HCT116 (cell line): ENCODE data around the gene SLC39A5.

Source experiments
- CTCF ChIP-seq, 3 experiments: fragments of 200-600 bp in 1 of 3; sonication (generic) in 1 of 3; IDR thresholded peaks in 2 of 3; conservative IDR thresholded peaks in 1 of 3; 2 replicates each; pipeline ENCODE4 v1.5.1; 2012 to 2017; ENCODE audit warnings: low read depth in 2 of 3, low read length in 2 of 3, antibody characterized with exemption in 1 of 3, borderline replicate concordance in 1 of 3, control low read depth in 1 of 3, mild to moderate bottlenecking in 1 of 3, mixed read lengths in 1 of 3, mixed run types in 1 of 3, moderate library complexity in 1 of 3; ENCODE audit not compliant: insufficient read depth in 1 of 3
- POLR2A ChIP-seq: IDR thresholded peaks from 2 replicates; pipeline ENCODE4 v1.7.0; 2011; ENCODE audit warnings: borderline replicate concordance; ENCODE audit not compliant: insufficient read depth, insufficient read length; ENCODE audit errors: extremely low read depth

- TF ChIP-seq CTCF (IDR thresholded peaks at IDR 0.05 in 2 of 3, conservative IDR thresholded peaks at IDR 0.05 in 1 of 3; ENCODE audit: borderline replicate concordance in 1 of 3, insufficient read depth in 1 of 3, low read depth in 2 of 3, low read length in 2 of 3): peak; percentile 69 to 82 (median 74); a peak in 5 of 6 replicates
- TF ChIP-seq POLR2A: no peak
Observed at GRCh38 chr12:56206452-56207166, 23.2 kb upstream of the SLC39A5 start.
